ENCODE results near the gene CCDC188. TPM values are rescaled to one million over a fixed set of nuclear protein-coding genes. Genes with fewer than 3 reads are reported as not detected.

CCDC188 gene
- total and polyA plus RNA-seq, 2 of the 4 experiments (the other 2 are of a cell fraction), result 0.10 TPM; not detected in 1

GRCh38 chr22:20155330-20156041 is 4.6 kb upstream of the CCDC188 start (continued):
- TF ChIP-seq RAD21 (IDR thresholded peaks at IDR 0.05; ENCODE audit: low read length), result no peak

GRCh38 chr22:20154602-20155187 is 3.8 kb upstream of the CCDC188 start:
- Histone ChIP-seq H3K14ac (replicated peaks; ENCODE audit: low read depth, low read length) (no peak overlapping the region), H3K36me3 (ENCODE audit: control insufficient read depth, insufficient read depth, low read length) (no peaks in the 10 kb centered on the region), H3K18ac (ENCODE audit: low read depth, low read length) (no peak overlapping the region), H2AK5ac (ENCODE audit: low read depth, low read length) (no peak overlapping the region), H3K9me1 (ENCODE audit: insufficient read depth, low read length) (no peaks in the 10 kb centered on the region), H3K4me1 (ENCODE audit: control insufficient read depth, insufficient read depth, low read length) (peaks cover 8% of the 10 kb centered on the region), H3K9ac (ENCODE audit: low read depth, low read length) (no peak overlapping the region), H2BK5ac (ENCODE audit: low read depth, low read length, poor library complexity, severe bottlenecking) (no peak overlapping the region), H3K56ac (ENCODE audit: extremely low read depth, insufficient read depth, low read length) (no peak overlapping the region), H4K20me1 (ENCODE audit: insufficient read depth, low read length) (peaks cover 11% of the 10 kb centered on the region; the same call in 1 of the 2 replicates), H3K27me3 (ENCODE audit: control insufficient read depth, insufficient read depth, low read length) (peaks cover 8% of the 10 kb centered on the region; the same call in 1 of the 2 replicates), H3K23ac (ENCODE audit: low read depth, low read length) (no peak overlapping the region), H2AK9ac (replicated peaks; ENCODE audit: low read depth, low read length, poor library complexity) (no peak overlapping the region), H2AFZ (replicated peaks; ENCODE audit: low read length, poor library complexity) (no peak overlapping the region), H4K5ac (ENCODE audit: low read depth, low read length) (no peak overlapping the region), H3K4me3 (ENCODE audit: insufficient read depth, low read depth, low read length) (no peak overlapping the region), H4K91ac (ENCODE audit: insufficient read depth, low read depth, low read length) (no peak overlapping the region), H3K27ac (ENCODE audit: insufficient read depth, low read length) (no peak overlapping the region), H3K4me2 (ENCODE audit: low read depth, low read length) (no peak overlapping the region), H3K79me1 (ENCODE audit: low read depth in 1 of 2, low read length in 2 of 2) (no peaks in the 10 kb centered on the region), H2BK15ac (ENCODE audit: low read depth, low read length) (no peak overlapping the region), H3K9me3 (ENCODE audit: control insufficient read depth, insufficient read depth, low read length) (no peaks in the 10 kb centered on the region), H4K8ac (ENCODE audit: low read depth in 2 of 2, low read length in 2 of 2) (no peak overlapping the region), H3K4ac (ENCODE audit: low read depth, low read length) (no peak overlapping the region), H2BK120ac (ENCODE audit: low read depth, low read length) (no peak overlapping the region), H2BK20ac (ENCODE audit: low read depth, low read length) (no peak overlapping the region)
- POLR2A ChIA-PET (ENCODE audit: unreplicated experiment), result no interaction called here
- dilution Hi-C loops (cut with HindIII; ENCODE audit: low sequenced_read_pairs, unreplicated experiment) (no loop called here), in situ Hi-C loops (cut with MboI; ENCODE audit: low sequenced_read_pairs) (loop anchor here (5.0 to 10.0 kb wide), 2 partner anchors 138 to 300 kb away; no protein-coding TSS in a partner anchor), intact Hi-C loops (cut with micrococcal nuclease) (loop anchor here (5.0 kb wide), 1 partner anchor 303 kb away; no protein-coding TSS in a partner anchor)
- WGBS, 2 experiments (ENCODE audit: extremely low coverage in 2 of 2, insufficient read length in 1 of 2), result 92% methylated on average over 3 of the region's 14 CpGs; no CpG with 5 or more reads in 1 of the 2 experiments
- CTCF ChIA-PET, result no interaction called here
- no peak for DNase-seq
- no peak for ATAC-seq (ENCODE audit: low read depth)
- TF ChIP-seq RCOR1 (IDR thresholded peaks at IDR 0.05; ENCODE audit: insufficient replicate concordance, low read length), result no peak
- BruUV-seq (replicated peaks), result no TSS peak
